Cardiac muscle cell (in vitro differentiated cells and primary cell): ENCODE data around the gene TAT. TPM values are rescaled to one million over a fixed set of nuclear protein-coding genes. Genes with fewer than 3 reads are reported as not detected.

ENCODE experiments used
- DNase-seq, 2 donors: peaks; one replicate each; pipeline versions ENCODE4 v3.0.0 to v3.0.0-alpha.2; 2010 to 2017; ENCODE audit warnings: low read depth in 1 of 2, low spot score in 1 of 2
- H3K27ac ChIP-seq: fragments of 200-600 bp; sonication (generic); 2 replicates; pipeline ENCODE4 v1.5.1; 2016
- H3K27me3 ChIP-seq: fragments of 200-600 bp; sonication (generic); 2 replicates; pipeline ENCODE4 v1.6.0; 2016; ENCODE audit warnings: control low read depth
- H3K36me3 ChIP-seq: fragments of 200-600 bp; sonication (generic); 2 replicates; pipeline ENCODE4 v1.5.1; 2016; ENCODE audit warnings: control low read depth
- H3K4me1 ChIP-seq: fragments of 200-600 bp; sonication (generic); 2 replicates; pipeline ENCODE4 v1.8.1; 2017; ENCODE audit warnings: low read depth, mild to moderate bottlenecking, mixed run types
- H3K4me3 ChIP-seq: fragments of 200-600 bp; sonication (generic); 2 replicates; pipeline ENCODE4 v1.5.1; 2016; ENCODE audit warnings: mild to moderate bottlenecking
- H3K9me3 ChIP-seq: fragments of 200-600 bp; sonication (generic); 2 replicates; pipeline ENCODE4 v1.5.1; 2017; ENCODE audit warnings: low read depth, mild to moderate bottlenecking, control low read depth
- polyA plus RNA-seq: library from polyadenylated mRNA; unstranded; fragments of >200 nt; fragmentation: Nextera tagmentation; extraction: Ambion mirVana; gene quantifications from 2 replicates; pipeline ENCODE4 v1.2.1, GENCODE V29; 2016
- total RNA-seq: library from RNA; depleted of rRNA; stranded (reverse); fragments of >200 nt; gene quantifications from 2 replicates; pipeline ENCODE4 v1.2.3, GENCODE V29; 2016
- TF ChIP-seq, protein P1 (sequence below): IDR thresholded peaks from 2 replicates; pipeline ENCODE4 v1.5.1; 2012; ENCODE audit warnings: low read depth, mild to moderate bottlenecking, low read length

Gene TAT
- total RNA-seq: not detected in 2 replicates
- 0.04 TPM in 2 replicates for polyA plus RNA-seq

DNA sequence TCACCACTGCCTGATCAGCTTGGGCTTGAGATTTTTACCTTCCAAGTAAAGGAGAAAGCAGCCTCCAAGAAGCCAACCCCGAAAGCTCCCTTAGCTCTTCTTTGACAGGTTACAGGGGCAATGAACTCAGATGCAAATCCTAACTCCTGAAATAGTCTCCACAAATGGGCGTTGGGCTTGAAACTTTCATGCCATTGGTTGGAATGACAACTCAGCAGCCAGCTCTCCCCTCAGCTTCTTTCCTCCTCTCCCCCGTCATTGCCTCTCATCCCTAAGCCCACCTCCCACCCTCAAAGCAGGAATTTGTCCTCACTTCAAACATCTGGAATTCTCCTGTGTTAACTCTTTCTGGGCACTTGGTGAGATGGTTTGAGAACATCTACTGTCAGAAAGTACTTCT is at the start of gene TAT:
Gene TAT, minus strand, starts transcription at position 122 of the 400 bp plus-strand sequence. CDS start 677 bp downstream, outside the sequence.
- TF ChIP-seq, protein P1, sequence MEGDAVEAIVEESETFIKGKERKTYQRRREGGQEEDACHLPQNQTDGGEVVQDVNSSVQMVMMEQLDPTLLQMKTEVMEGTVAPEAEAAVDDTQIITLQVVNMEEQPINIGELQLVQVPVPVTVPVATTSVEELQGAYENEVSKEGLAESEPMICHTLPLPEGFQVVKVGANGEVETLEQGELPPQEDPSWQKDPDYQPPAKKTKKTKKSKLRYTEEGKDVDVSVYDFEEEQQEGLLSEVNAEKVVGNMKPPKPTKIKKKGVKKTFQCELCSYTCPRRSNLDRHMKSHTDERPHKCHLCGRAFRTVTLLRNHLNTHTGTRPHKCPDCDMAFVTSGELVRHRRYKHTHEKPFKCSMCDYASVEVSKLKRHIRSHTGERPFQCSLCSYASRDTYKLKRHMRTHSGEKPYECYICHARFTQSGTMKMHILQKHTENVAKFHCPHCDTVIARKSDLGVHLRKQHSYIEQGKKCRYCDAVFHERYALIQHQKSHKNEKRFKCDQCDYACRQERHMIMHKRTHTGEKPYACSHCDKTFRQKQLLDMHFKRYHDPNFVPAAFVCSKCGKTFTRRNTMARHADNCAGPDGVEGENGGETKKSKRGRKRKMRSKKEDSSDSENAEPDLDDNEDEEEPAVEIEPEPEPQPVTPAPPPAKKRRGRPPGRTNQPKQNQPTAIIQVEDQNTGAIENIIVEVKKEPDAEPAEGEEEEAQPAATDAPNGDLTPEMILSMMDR: no peak
- H3K4me3 ChIP-seq: no peak within 1 kb of the TSS
- no peaks in the 10 kb centered on the region for H3K36me3 ChIP-seq
- H3K4me1 ChIP-seq: peaks cover 3% of the 10 kb centered on the region
- DNase-seq: no peak
- no peaks in the 10 kb centered on the region for H3K27me3 ChIP-seq
- no peaks in the 10 kb centered on the region for H3K9me3 ChIP-seq
- H3K27ac ChIP-seq: no peak within 1 kb of the TSS

DNA sequence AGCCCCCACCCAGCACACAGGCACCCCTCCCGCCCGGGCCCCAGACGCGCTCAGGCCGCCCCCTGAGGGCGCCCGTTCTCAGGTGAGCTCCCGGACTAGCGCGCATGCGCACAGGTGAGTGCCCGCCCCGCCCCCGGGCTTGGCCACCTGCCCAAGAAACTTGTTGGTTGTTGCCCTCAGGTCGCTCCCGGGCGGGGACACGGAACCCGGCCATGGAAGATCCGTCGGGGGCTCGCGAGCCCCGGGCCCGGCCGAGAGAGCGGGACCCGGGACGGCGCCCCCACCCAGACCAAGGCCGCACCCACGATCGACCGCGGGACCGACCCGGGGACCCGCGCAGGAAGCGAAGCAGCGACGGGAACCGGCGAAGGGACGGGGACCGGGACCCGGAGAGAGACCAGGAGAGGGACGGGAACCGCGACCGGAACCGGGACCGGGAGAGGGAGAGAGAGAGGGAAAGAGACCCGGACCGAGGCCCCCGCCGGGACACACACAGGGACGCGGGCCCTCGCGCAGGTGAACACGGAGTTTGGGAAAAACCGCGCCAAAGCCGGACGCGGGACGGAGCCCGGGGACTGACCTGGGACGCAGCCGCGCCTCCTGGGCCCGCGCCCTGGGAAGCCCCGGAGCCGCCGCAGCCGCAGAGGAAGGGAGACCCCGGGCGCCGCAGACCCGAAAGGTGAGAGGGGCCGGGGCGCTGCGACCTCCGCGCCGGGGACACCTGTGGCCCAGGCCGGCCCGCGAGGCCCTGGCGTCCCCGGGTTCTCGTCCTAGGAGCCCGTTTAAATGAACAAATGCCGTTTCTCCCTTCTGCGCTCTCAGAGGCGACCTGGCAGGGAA is 49.3 kb upstream of the TAT start, which contains the start of gene MARVELD3:
Gene MARVELD3, plus strand, starts transcription at position 167 of the 840 bp plus-strand sequence. Its CDS starts 46 bp downstream, at position 213.
- no peaks in the 10 kb centered on the region for H3K9me3 ChIP-seq
- H3K36me3 ChIP-seq: no peaks in the 10 kb centered on the region
- H3K27me3 ChIP-seq: peaks cover 50% of the 10 kb centered on the region
- H3K4me1 ChIP-seq: no peaks in the 10 kb centered on the region
- DNase-seq: peak in 1 of 2 donors; percentile 24
- no peak within 1 kb of the TSS for H3K27ac ChIP-seq
- H3K4me3 ChIP-seq: peak within 1 kb of the TSS; percentile 46
- TF ChIP-seq, protein P1: no peak

DNA sequence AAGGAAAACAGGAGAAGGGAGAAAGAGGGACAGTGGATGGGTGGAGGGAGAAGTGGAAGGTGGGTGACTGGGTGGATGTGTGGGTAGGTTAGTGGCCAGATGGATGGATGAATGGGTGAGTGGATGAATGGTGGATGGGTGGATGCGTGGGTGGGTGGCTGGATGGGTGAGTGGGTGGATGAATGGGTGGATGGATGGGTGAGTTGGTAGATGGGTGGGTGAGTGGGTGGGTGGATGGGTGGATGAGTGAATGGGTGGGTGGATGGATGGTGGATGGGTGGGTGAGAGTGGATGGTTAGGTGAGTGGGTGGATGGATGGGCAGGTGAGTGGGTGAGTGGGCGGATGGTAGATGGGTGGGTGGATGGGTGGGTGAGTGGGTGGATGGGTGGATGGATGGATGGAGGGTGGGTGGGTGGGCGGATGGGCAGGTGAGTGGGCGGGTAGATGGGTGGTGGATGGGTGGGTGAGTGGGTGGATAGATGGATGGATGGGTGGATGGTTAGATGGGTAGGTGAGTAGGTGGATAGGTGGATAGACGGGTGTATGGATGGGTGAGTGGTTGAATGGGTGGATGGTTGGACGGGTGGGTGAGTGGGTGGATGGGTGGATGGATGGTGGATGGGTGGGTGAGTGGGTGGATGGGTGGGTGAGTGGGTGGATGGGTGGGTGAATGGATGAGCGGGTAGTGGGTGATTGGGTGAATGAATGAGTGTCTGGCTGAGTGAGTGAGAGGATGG is 48.4 kb upstream of the TAT start:
- DNase-seq: no peak
- no peaks in the 10 kb centered on the region for H3K36me3 ChIP-seq
- no peak overlapping the region for H3K4me3 ChIP-seq
- H3K4me1 ChIP-seq: no peaks in the 10 kb centered on the region
- H3K27ac ChIP-seq: no peak overlapping the region
- H3K9me3 ChIP-seq: no peaks in the 10 kb centered on the region
- H3K27me3 ChIP-seq: peaks cover 50% of the 10 kb centered on the region
- TF ChIP-seq, protein P1: no peak

DNA sequence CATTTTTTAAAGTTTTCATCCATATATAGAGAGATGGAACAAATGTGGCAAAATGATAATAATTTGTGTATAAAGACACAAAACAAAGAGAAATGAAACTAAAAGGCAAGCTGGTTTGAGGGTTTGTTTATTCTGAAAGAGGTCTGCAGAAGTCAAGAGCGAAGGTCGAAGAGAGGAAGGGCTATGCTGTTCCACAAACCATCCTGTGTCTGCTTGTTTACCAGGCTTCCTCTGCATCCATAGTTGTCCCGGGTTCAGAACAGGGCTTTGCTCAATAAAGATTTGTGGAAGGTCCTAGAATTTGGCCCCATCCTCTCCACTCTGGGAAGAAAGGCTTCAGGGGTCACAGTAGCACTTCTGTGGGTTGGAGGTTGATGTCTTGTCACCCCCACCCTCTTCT is 46.7 kb upstream of the TAT start:
- no peak for DNase-seq
- no peak overlapping the region for H3K27ac ChIP-seq
- no peaks in the 10 kb centered on the region for H3K36me3 ChIP-seq
- no peaks in the 10 kb centered on the region for H3K9me3 ChIP-seq
- H3K27me3 ChIP-seq: peaks cover 50% of the 10 kb centered on the region
- H3K4me3 ChIP-seq: no peak overlapping the region
- H3K4me1 ChIP-seq: no peaks in the 10 kb centered on the region
- TF ChIP-seq, protein P1: no peak

DNA sequence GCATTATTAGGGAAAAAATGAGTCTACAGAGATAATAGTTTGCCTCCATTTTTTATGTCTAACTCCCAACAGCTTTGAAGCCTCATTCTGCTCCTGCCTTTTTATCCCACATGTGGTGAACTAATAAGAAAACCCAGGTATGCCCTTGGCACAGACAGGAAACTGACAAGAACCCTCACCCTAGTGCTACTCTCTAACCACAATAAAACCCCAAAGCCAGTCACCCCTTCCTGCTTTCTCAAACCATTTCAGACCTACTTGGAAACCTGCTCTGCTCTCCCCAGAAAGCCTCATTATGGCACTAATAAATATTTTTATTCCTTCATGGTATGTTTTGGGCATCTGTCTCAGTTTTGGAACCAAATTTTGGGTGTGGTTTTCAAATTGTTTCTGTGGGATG is 45.2 kb upstream of the TAT start:
- H3K36me3 ChIP-seq: no peaks in the 10 kb centered on the region
- no peak overlapping the region for H3K4me3 ChIP-seq
- H3K27ac ChIP-seq: no peak overlapping the region
- H3K4me1 ChIP-seq: no peaks in the 10 kb centered on the region
- peaks cover 38% of the 10 kb centered on the region for H3K27me3 ChIP-seq
- TF ChIP-seq, protein P1: no peak
- DNase-seq: no peak
- no peaks in the 10 kb centered on the region for H3K9me3 ChIP-seq
